Psoas muscle (tissue), 8 donors: Measurements from ENCODE around the gene SLC2A4RG. TPM values are rescaled to one million over a fixed set of nuclear protein-coding genes. Genes with fewer than 3 reads are reported as not detected.

Experiments
- ATAC-seq, 4 donors: fragments of 200-7000 bp; cut with Tn5 transposase; one replicate each; pipeline ENCODE4 v1.9.1; 2020; ENCODE audit warnings: moderate library complexity in 3 of 4, mild to moderate bottlenecking in 2 of 4
- DNase-seq, 2 donors: peaks; one replicate each; pipeline ENCODE4 v3.0.0-alpha.2; 2020
- H3K27ac ChIP-seq: fragments of 200-600 bp; one replicate; pipeline ENCODE4 v1.8.0; 2022
- H3K27me3 ChIP-seq, 3 donors: fragments of 200-600 bp in 1 of 3; one replicate each; pipeline versions ENCODE4 v1.6.1 to v1.8.0; 2013 to 2022; ENCODE audit warnings: low read length in 2 of 3, mild to moderate bottlenecking in 2 of 3, moderate library complexity in 1 of 3; ENCODE audit not compliant: insufficient read depth in 3 of 3
- H3K36me3 ChIP-seq, 2 donors: fragments of 200-600 bp in 1 of 2; one replicate each; pipeline versions ENCODE4 v1.6.1 to v1.8.0; 2013 to 2022; ENCODE audit warnings: low read depth in 1 of 2, mild to moderate bottlenecking in 1 of 2, moderate library complexity in 1 of 2; ENCODE audit not compliant: insufficient read depth in 1 of 2
- H3K4me1 ChIP-seq: fragments of 200-600 bp; one replicate; pipeline ENCODE4 v1.8.0; 2022
- H3K4me3 ChIP-seq: fragments of 200-600 bp; one replicate; pipeline ENCODE4 v1.8.0; 2022; ENCODE audit warnings: mild to moderate bottlenecking
- H3K9me3 ChIP-seq: fragments of 200-600 bp; one replicate; pipeline ENCODE4 v1.8.0; 2022
- WGBS, 3 donors: extraction: QIAGEN DNeasy Blood & Tissue Kit; methylation state at CpG; one replicate each; pipeline versions ENCODE4 v1.1.6 to v1.1.7; 2013; 5-methylcytosine and 5-hydroxymethylcytosine counted together
- intact Hi-C, 2 donors: fragments of 100-400 bp; cut with DNase I; formaldehyde crosslinking; loops; one replicate each; pipeline versions ENCODE4 v1.11.0 to v1.14.2; 2022
- polyA plus RNA-seq, 3 donors: library from polyadenylated mRNA; stranded (reverse); fragments of 200-250 nt; gene quantifications; one replicate each; pipeline ENCODE4 v1.2.3, GENCODE V29; 2013
- total RNA-seq, 4 donors: library from RNA; stranded (reverse); fragmentation: NEBNext Ultra II Directional in 2 of 4; extraction: Animal tissue kit (Norgen Biotek cat#: 25700) in 2 of 4; gene quantifications; one replicate each; pipeline versions ENCODE4 v1.2.1 to v1.2.4, GENCODE V29; 2021 to 2023
- TF ChIP-seq, protein P1 (sequence below): fragments of 200-600 bp; IDR thresholded peaks from one replicate; pipeline ENCODE4 v1.8.0; 2022; ENCODE audit warnings: antibody characterized with exemption
- donor health status: healthy with polysubstance abuse.
- donor health status: DM: no; HTN: no; CAD: no; lungs with moderate emphysema.
- donor health status: Bipolar disorder and iron deficiency.
- donor health status: healthy.
- donor health status: DM: yes; HTN: yes; CAD: no.
- donor health status: DM: no; HTN: no; CAD: no.
- donor health status: DM: no; HTN: no; CAD: no.
- donor health status: DM: yes; HTN: yes; CAD: no.

SLC2A4RG gene
- total and polyA plus RNA-seq, 7 donors, result 27.1 to 79.1 (median 43.7) TPM

- peak overlapping the region; percentile 97 for H3K4me3 ChIP-seq
- peaks cover 3 to 74% of the 10 kb centered on the region in 2 donors for H3K36me3 ChIP-seq
- no peak for ATAC-seq
- peak; percentile 25 to 53 for DNase-seq
- H3K27ac ChIP-seq, result peak overlapping the region; percentile 92
- intact Hi-C loops, result loop anchor here in 1 of 2 donors (2.0 kb wide), 2 partner anchors 30 to 50 kb away; partner anchors contain the start of genes RTEL1 and SLC2A4RG
- H3K9me3 ChIP-seq, result no peaks in the 10 kb centered on the region
- no peaks in the 10 kb centered on the region for H3K27me3 ChIP-seq
- TF ChIP-seq, protein P1, sequence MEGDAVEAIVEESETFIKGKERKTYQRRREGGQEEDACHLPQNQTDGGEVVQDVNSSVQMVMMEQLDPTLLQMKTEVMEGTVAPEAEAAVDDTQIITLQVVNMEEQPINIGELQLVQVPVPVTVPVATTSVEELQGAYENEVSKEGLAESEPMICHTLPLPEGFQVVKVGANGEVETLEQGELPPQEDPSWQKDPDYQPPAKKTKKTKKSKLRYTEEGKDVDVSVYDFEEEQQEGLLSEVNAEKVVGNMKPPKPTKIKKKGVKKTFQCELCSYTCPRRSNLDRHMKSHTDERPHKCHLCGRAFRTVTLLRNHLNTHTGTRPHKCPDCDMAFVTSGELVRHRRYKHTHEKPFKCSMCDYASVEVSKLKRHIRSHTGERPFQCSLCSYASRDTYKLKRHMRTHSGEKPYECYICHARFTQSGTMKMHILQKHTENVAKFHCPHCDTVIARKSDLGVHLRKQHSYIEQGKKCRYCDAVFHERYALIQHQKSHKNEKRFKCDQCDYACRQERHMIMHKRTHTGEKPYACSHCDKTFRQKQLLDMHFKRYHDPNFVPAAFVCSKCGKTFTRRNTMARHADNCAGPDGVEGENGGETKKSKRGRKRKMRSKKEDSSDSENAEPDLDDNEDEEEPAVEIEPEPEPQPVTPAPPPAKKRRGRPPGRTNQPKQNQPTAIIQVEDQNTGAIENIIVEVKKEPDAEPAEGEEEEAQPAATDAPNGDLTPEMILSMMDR, result no peak
- 20 to 32% (median 23%) methylated on average over 41 to 66 of the region's 67 CpGs for WGBS, 3 donors
- H3K4me1 ChIP-seq, result peaks cover 16% of the 10 kb centered on the region
These were observed 31.1 kb upstream of the SLC2A4RG start for GRCh38 chr20:63708301-63709148.

- Histone ChIP-seq H3K4me3 (peak overlapping the region; percentile 97), H3K27ac (no peak overlapping the region)
- intact Hi-C loops, result loop anchor here in 1 of 2 donors (2.0 kb wide), 2 partner anchors 30 to 50 kb away; partner anchors contain the start of genes RTEL1 and SLC2A4RG
These were observed 30.4 kb upstream of the SLC2A4RG start for GRCh38 chr20:63709149-63709527.

DNA sequence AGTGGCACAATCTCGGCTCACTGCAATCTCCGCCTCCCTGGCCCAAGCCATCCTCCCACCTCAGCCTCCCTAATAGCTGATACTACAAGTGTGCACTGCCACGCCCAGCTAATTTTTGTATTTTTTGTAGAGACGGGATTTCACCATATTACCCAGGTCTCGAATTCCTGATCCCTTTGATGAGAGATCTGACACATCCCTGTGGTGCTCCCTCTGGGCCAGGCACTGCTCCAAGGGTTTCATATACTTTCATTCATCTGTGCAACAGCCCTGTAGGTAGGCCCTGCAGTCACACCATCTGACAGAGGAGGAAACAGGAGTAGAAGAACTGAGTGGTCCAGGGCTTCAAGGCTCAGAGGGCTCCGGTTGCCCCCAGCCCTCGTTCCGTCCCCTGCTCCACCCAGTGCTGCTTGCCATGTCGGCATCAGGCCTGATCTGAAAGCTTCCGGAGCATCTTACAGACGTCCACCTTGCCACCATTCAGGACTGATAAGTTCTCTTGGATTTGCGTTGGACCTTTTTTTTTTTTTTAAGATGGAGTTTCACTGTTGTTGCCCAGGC lies 28.4 kb upstream of the SLC2A4RG start:
- DNase-seq, result no peak
- ATAC-seq, result no peak
- peaks cover 3 to 65% of the 10 kb centered on the region in 2 donors for H3K36me3 ChIP-seq

More at GRCh38 chr20:63709149-63709527, 30.4 kb upstream of the SLC2A4RG start:
- Histone ChIP-seq H3K36me3 (peaks cover 3 to 73% of the 10 kb centered on the region in 2 donors), H3K9me3 (no peaks in the 10 kb centered on the region), H3K27me3 (no peaks in the 10 kb centered on the region), H3K4me1 (peaks cover 16% of the 10 kb centered on the region)
- no peak for ATAC-seq
- TF ChIP-seq, protein P1, result no peak
- no peak for DNase-seq
- WGBS, 3 donors, result 87 to 90% (median 89%) methylated on average over 17 of the region's 17 CpGs

DNA sequence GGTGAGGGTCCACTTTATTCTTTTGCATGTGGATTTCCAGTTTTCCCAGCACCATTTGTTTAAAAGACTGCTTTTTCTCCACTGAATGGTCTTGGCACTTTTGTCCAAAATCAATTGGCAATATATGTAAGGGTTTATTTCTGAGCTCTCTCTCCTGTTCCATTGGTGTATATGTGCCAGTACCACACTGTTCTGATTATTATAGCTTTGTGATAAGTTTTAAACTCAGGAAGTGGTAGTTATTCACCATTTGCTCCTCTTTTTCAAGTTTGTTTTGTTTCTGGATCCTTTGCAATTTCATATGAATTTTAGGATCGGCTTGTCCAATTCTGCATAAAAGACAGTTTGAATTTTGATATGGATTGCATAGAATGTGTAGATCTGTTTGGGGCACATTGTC lies 27.4 kb upstream of the SLC2A4RG start:
- no peaks in the 10 kb centered on the region for H3K27me3 ChIP-seq
- ATAC-seq (no peak), DNase-seq (no peak)
- H3K9me3 ChIP-seq, result no peaks in the 10 kb centered on the region
- intact Hi-C loops, result no loop called here
- no peak overlapping the region for H3K27ac ChIP-seq
- TF ChIP-seq, protein P1, result no peak
- peaks cover 12% of the 10 kb centered on the region for H3K4me1 ChIP-seq
- no peak overlapping the region for H3K4me3 ChIP-seq
- H3K36me3 ChIP-seq, result peaks cover 3 to 63% of the 10 kb centered on the region in 2 donors
- whole genome bisulfite sequencing, 3 donors, result 100% methylated on average over 1 of the region's 1 CpG

More for the DNA sequence above, 28.4 kb upstream of the SLC2A4RG start:
- Histone ChIP-seq H3K27me3 (no peaks in the 10 kb centered on the region), H3K4me3 (no peak overlapping the region), H3K9me3 (no peaks in the 10 kb centered on the region), H3K4me1 (peaks cover 15% of the 10 kb centered on the region), H3K27ac (no peak overlapping the region)
- TF ChIP-seq, protein P1, result no peak
- WGBS, 3 donors, result 81 to 89% (median 81%) methylated on average over 12 of the region's 12 CpGs
- intact Hi-C loops, result no loop called here
